ENCODE results near the gene ACAN. TPM values are rescaled to one million over a fixed set of nuclear protein-coding genes. Genes with fewer than 3 reads are reported as not detected.

The ACAN gene
- total RNA-seq, 1 donor from 2014 or later, result 0.13 TPM

DNA sequence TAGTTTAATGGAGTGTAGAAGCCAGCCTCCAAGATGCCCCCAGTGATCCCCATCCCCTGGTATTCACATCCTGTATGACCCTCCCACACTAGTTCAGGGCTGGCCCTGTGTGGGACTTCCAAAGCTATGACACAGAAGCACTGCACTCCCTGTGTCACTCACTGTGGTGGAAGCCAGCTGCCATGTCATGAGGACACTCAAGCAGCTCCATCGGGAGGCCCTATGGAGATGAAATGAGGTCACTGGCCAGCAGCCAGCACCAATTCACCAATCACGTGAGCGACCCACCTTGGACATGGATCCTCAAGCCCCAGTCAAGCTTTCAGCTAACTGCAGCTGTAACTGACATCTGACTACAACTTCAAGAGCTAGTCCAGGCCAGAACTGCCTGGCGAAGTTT, 3.9 kb upstream of the ACAN start:
- DNase-seq, result no peak
- ATAC-seq (ENCODE audit: poor library complexity), result no peak
- intact Hi-C loops (cut with DNase I), result no loop called here

- no peak for DNase-seq
- no peak for ATAC-seq (ENCODE audit: poor library complexity)
These were observed 3.2 kb upstream of the ACAN start for GRCh38 chr15:88800026-88800425.

GRCh38 chr15:88800738-88801137, 2.5 kb upstream of the ACAN start:
- intact Hi-C loops (cut with DNase I), result no loop called here
- DNase-seq (no peak), ATAC-seq (ENCODE audit: poor library complexity) (no peak)

More at GRCh38 chr15:88800026-88800425, 3.2 kb upstream of the ACAN start:
- intact Hi-C loops (cut with DNase I), result no loop called here

DNA sequence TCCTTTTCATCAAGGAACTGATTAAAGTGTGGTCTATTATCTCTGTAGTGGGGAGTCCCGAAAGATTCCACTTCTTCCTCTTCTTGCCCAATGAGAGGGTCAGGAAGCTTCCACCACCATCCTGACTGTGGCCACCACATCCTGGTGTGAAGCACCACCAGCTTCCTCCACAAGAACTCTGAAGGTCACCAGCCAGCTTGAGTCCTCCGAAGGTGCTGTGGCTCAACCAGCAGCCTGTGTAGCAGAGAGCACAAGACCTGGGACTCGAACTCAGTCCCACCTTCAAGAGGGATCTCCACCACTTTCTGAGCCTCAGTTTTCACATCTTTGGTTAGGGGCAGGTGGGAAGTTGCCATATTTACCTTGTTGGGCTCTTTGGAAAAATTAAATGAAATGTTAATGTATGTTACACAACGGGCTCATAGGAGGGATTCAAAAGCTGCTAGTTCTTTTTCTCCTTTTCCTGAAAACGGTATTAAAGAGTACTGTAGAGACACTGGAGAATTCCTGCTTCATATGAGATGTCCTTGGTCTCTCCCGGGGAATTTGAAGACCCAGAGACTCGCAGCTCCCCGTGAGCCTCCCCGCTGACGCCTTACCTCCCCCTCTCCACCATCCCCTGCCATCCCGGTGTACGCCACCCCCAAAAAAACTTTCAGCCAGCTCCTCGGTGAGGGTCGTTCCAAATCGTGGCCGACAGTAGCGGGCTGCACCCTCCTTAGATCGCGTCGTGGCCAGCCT, 816 bp upstream of the ACAN start:
- no peak for DNase-seq
- ATAC-seq (ENCODE audit: poor library complexity), result no peak
- intact Hi-C loops (cut with DNase I), result no loop called here

DNA sequence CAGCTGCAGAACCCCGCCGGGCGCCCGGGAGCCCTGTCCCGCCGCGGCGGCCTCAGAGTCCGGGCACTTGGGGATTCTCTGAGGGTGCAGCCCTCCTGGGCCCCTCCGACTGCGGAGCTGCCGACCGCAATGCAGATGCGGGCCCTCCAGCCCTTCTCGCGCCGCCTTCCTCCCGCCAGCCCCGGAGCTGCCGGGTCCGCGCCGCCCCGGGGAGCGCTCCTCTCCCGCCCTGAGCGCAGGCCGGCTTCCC, 320 bp upstream of the ACAN start:
- intact Hi-C loops (cut with DNase I), result no loop called here
- no peak for DNase-seq
- no peak for ATAC-seq (ENCODE audit: poor library complexity)

- ATAC-seq (ENCODE audit: poor library complexity) (no peak), DNase-seq (no peak)
- intact Hi-C loops (cut with DNase I), result no loop called here
These were observed 648 bp downstream of the ACAN start for GRCh38 chr15:88803920-88804247.

GRCh38 chr15:88804257-88804656, 1.0 kb downstream of the ACAN start:
- intact Hi-C loops (cut with DNase I), result no loop called here
- ATAC-seq (ENCODE audit: poor library complexity) (no peak), DNase-seq (no peak)

DNA sequence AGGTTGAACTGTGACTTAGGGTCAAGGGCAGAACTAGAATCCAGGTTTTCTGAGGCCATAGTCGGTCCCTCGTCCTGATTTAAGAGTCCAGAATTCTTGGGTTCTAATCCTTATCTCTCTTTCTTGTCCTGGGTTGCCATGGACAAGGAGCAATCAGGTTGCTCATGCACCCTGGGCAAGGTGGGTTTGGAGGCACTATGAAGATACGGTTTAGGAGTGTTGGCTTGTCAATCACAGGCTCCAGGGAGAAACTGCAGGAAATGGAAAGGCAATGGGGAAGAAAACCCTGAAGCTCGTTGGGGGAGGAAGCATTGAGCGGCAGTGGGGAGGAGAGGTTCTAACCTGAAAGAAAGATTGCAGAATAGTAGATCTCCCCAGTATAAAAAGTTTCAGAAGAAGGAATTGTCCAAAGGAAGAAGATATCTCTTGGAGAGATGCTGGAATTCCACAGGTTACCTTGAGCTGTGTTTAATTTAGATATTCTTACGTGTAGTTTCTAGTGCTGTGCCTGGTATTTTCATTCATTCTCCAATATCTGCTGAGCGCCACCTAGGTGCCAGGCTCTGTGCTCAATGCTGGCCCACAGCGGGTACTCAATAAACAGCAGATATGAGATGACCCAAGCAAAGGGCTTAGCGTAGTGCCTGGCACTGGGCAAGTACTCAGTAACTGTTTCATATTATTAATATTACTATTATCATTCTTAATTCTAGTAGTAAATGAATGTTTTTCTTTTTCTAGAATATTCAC, 2.0 kb downstream of the ACAN start:
- DNase-seq (no peak), ATAC-seq (ENCODE audit: poor library complexity) (no peak)
- intact Hi-C loops (cut with DNase I), result no loop called here

- DNase-seq (no peak), ATAC-seq (ENCODE audit: poor library complexity) (no peak)
- intact Hi-C loops (cut with DNase I), result no loop called here
These were observed 7.2 kb downstream of the ACAN start for GRCh38 chr15:88810446-88810845.

GRCh38 chr15:88812133-88812532, 8.9 kb downstream of the ACAN start:
- ATAC-seq (ENCODE audit: poor library complexity) (no peak), DNase-seq (no peak)
- intact Hi-C loops (cut with DNase I), result no loop called here

DNA sequence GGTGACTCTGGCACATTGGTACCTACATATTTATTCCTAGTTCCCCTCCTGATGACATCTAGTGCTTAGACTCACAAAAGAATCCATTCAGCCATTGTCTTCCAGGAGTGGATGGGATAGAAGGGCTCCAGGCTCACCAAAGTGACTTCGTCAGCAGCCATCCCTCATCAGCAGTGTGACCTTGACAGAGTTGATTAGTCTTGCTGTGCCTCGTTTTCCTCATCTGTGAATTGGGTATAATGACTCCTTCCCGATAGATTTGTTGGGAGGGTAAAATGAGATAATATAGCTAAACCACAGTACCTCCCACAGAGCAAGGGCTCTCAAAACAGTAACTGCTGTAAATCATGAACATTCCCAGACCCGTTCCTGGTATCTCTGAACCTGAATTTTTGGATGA, 10.7 kb downstream of the ACAN start:
- ATAC-seq (ENCODE audit: poor library complexity), result no peak
- DNase-seq, result no peak
- intact Hi-C loops (cut with DNase I), result no loop called here

- ATAC-seq (ENCODE audit: poor library complexity), result no peak
- intact Hi-C loops (cut with DNase I), result no loop called here
- no peak for DNase-seq
These were observed 11.2 kb downstream of the ACAN start for GRCh38 chr15:88814393-88814792.

DNA sequence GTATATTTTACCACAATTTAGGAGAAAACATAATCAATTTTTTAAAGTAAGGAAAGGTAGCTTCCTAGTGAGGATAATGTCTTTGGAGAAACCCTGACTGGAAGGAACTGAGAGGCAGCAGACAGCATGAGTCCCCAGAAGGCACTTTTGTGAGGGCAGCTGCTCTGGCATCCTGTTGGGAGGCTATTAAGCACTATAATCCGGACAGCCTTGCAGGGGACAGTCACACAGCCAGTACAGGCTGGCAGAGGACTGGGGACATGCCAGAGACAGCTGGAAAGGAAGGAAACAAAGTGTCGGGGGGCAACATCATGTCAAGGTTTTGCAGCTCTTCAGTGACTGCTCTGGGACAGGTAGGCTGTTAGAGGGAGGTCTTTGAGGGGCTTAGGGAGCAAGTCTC, 15.7 kb downstream of the ACAN start:
- intact Hi-C loops (cut with DNase I), result no loop called here
- DNase-seq, result no peak

DNA sequence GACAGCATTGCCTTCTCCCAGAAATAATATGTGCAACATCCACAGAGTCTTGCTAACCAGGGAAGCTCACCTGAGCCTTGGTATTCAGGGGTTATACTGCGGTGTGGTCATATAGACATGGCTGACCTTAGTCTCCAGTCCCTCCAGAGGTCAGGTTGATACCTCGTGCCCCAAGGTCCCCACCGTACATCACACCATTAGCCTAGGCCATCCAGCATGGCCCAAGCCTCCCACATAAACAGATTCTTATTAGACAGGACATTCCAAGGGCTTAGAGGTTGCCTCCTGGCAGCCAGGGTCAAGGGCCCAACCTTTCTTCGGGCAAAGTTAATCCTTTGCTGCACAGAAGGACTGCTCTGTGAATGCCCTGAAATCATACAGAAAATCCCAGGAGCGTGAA, 18.8 kb downstream of the ACAN start:
- ATAC-seq (ENCODE audit: poor library complexity), result no peak
- no peak for DNase-seq
- intact Hi-C loops (cut with DNase I), result no loop called here

More for the DNA sequence above, 15.7 kb downstream of the ACAN start:
- no peak for ATAC-seq (ENCODE audit: poor library complexity)

GRCh38 chr15:88828791-88829190, 25.6 kb downstream of the ACAN start:
- ATAC-seq (ENCODE audit: poor library complexity) (no peak), DNase-seq (no peak)
- intact Hi-C loops (cut with DNase I), result no loop called here

GRCh38 chr15:88830016-88830415, 26.8 kb downstream of the ACAN start:
- no peak for DNase-seq
- no peak for ATAC-seq (ENCODE audit: poor library complexity)
- intact Hi-C loops (cut with DNase I), result loop anchor here (5.0 kb wide), 1 partner anchor 173 kb away; no protein-coding TSS in a partner anchor

GRCh38 chr15:88832820-88833730, 29.8 kb downstream of the ACAN start:
- no peak for DNase-seq
- intact Hi-C loops (cut with DNase I), result loop anchor here (5.0 kb wide), 1 partner anchor 176 kb away; no protein-coding TSS in a partner anchor
- ATAC-seq (ENCODE audit: poor library complexity), result no peak

- DNase-seq, result no peak
- intact Hi-C loops (cut with DNase I), result loop anchor here (5.0 kb wide), 1 partner anchor 176 kb away; no protein-coding TSS in a partner anchor
- no peak for ATAC-seq (ENCODE audit: poor library complexity)
These were observed 30.5 kb downstream of the ACAN start for GRCh38 chr15:88833731-88834100.

DNA sequence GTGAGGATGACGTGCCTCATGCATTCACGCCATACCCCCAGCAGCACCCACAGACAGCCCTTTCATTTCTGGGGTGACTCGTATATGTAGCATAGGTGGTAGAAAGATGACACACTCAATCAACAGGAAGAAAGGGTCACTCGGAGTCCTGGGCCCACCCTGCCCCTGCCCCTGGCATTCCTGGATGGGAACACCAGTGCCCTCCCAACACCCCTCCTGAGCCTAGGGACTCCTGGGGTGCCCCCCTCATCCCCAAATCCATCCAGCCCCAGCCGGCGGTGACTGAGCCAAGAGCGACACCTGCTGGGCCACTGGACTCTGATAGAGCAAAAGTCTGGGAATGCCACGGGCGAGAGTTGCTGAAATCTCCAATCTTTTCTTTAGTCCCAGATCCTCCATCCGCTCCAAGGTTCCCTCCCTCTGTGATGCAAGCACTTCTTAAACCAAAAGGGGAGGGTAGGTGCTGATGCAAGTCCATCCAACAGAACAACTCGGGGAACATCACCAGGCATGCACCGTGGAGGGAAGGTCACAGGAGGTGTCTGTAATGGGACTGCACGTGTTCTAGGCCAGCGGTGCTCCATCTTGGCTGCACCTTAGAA, 31.1 kb downstream of the ACAN start:
- DNase-seq, result peak; percentile 70
- intact Hi-C loops (cut with DNase I), result loop anchor here (5.0 kb wide), 1 partner anchor 177 kb away; no protein-coding TSS in a partner anchor
- peak; percentile 74 for ATAC-seq (ENCODE audit: poor library complexity)
